Breast epithelium (tissue), 3 donors: ENCODE measurements around the gene C6orf136.

Experiments
- CTCF ChIP-seq, 3 donors: fragments of 450-650 bp; IDR thresholded peaks; one replicate each; pipeline ENCODE4 v1.5.1; 2016 to 2017; ENCODE audit warnings: antibody characterized with exemption in 3 of 3, mild to moderate bottlenecking in 3 of 3, moderate library complexity in 3 of 3
- POLR2AphosphoS5 ChIP-seq, 3 donors: sonication (generic); formaldehyde crosslinking; IDR thresholded peaks; one replicate each; pipeline ENCODE4 v1.6.1; 2017; ENCODE audit warnings: antibody characterized with exemption in 3 of 3

GRCh38 chr6:30626484-30627366, 20.2 kb upstream of the C6orf136 start, which contains the start of gene ATAT1:
- TF ChIP-seq POLR2AphosphoS5 (IDR thresholded peaks at IDR 0.05) (peak in 2 of 3 donors; percentile 44 to 72), CTCF (IDR thresholded peaks at IDR 0.05) (peak in 2 of 3 donors; percentile 30 to 32)
